Posterior cingulate gyrus (tissue), 11 donors: ENCODE results near the gene SPATA31A7.
"Not testable (repeated sequence)": the region's sequence is repeated elsewhere in the genome, so short reads cannot be mapped to it uniquely, and the experiment has no call there.

Experiments
- DNase-seq, 10 donors: peaks; one replicate each; pipeline versions ENCODE4 v3.0.0 to v3.0.0-alpha.2; 2020 to 2021; ENCODE audit warnings: mixed read lengths in 3 of 10
- intact Hi-C: fragments of 100-400 bp; cut with DNase I; formaldehyde crosslinking; loops from one replicate; pipeline ENCODE4 v1.15.1; 2023

Gene SPATA31A7

DNA sequence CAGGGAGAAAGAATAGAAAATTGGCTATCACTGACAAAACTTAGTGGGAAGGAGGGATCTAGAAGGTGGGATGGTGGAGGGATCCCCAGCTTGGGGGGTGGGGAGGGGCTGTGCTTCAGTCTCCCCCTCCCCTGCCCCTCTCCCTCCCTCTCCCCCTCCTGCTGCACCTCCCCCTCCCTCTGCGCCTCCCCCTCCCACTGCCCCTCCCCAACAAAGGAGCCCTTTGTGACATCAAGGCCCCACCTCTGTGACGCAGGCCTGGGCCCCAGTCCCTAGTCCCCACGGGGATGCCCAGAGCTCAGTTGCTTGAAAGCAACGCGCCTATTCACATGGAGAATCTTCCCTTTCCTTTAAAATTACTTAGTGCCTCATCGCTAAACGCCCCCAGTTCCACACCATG is at the start of gene SPATA31A7:
SPATA31A7 (plus strand) TSS at position 301 of the 400 bp plus-strand sequence; CDS start at position 330, 29 bp downstream.
- intact Hi-C loops, DNase-seq: not testable (repeated sequence)

DNA sequence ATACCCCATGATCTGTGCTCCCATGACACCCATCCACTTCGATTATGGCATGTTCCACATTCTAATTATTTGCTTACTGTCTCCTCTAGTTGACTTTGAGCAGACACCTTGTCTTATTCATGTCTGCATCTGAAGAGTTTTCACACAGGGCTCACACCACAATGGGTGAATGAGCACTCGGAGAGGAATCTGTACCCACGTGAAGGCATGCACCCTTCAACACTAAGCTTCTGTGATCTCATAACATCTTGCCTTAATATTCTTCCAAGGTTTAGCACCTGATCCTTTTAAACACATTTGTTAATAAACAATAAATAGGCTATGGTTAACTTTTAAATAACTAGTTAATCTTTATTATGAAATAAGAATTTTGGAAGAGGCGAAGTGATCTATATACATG is 36.6 kb downstream of the SPATA31A7 start:
- intact Hi-C loops, DNase-seq: not testable (repeated sequence)
